HG03095 (cell line): ENCODE measurements around the gene MAP2K6.

Experiments
- ATAC-seq: cut with Tn5 transposase; IDR thresholded peaks from one replicate; pipeline ENCODE4 v1.9.1; 2021; ENCODE audit warnings: moderate library complexity; ENCODE audit not compliant: unreplicated experiment

MAP2K6 gene

DNA sequence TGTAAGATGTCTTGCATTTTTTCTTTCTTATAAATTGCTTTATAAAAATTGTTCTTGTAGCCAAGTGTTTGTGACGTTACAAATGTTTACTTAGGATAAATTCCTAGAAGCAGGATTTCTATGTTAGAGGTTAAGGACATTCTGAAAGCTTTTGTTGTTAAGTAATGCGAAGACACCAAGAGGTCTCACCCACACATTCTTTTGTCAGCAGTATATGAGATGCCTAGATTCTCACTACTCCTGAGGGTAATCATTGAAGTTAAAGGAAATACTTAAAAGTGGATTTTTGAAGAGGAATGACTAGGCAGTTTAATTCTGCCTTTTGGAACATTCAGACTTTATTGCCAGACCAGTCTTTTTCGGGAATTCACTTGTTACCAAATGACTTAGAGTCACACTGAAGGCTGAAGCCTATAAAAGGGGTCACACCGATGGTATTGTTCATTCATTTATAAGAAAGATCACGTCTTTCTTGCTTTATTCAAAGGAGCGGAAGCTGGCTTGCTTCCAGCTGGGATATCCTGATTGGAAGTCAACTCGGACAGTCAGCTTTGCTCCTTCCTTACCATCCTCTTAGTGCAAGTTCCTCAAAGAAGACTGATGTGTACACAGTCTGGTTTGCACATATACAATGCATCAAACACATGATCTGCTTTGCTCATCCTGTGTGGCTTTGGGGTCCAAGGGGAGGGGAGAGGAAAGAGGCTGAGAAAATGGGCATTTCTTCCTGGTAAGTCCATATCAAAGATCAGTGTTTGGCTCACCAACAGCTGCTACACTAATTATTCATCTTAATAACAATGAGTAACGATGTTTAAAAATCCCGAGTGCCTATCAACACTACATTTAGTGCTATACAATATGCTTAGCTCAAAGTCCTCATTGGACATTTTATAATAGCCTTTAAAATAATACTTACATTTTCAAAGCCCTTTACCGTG is 160.0 kb downstream of the MAP2K6 start:
- no peak for ATAC-seq

DNA sequence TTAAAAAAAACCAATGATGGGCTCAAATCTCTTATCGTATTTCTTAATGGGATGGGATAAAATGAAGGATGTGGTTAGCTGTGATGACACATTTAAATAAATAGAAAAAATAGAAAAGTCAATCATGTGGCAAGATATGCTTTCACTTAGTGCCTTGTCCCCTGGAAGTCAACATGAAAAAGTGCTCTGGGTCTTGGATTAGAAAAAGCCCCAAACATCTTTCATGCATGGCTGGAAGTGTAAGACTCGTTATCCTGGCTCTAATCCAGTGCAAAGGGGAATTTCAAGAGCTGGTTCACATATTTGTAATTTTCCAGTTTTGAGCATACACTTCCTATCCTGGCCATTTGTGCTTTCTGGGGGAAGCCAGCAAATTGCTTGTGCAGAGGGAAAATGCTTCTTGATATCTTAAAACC is 160.9 kb downstream of the MAP2K6 start:
- no peak for ATAC-seq

DNA sequence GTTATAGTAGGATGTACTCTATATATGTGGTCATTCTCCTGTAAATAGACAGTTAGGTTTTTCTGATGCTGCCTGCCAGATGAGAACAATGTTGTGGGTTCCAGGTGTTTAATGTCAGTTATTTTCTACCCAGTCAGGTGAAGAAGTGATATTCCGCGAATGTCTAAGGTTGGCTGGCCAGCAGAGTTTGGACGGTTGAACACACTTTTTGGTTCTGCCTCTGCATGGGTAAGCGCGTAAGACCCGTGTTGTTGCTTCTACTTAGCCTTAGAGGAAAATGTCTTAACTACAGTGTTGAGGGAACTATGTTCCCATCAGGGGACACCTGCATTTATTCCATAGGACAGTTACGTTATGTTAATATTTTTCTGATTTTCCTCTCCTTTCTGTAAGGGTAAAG is 162.6 kb downstream of the MAP2K6 start:
- no peak for ATAC-seq

DNA sequence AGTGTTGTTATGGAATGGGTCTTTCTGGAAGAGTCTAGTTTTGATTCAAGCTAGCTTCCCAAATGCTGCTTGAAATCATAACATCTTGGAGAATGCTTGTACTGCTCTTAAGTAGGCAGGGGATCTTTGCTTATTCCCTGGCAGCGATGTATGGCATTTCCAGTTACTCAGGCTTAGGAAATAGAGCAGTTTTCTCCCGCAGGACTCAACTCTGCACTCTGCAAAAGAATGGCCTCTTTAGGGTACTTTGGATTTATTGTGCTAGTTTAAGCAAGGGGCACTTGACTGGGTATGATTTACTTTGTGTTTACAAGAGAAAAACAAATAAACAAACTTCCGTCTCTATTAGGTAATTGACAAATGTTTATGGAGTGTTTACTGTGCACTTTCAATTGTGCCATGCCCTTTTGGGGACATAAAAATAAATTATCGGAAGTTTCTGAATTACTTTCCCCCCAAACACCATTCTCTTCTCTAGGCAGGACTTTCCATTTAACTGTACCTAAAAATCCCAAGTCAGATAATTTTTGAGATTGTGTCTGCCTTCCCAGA is 164.0 kb downstream of the MAP2K6 start:
- ATAC-seq: no peak

DNA sequence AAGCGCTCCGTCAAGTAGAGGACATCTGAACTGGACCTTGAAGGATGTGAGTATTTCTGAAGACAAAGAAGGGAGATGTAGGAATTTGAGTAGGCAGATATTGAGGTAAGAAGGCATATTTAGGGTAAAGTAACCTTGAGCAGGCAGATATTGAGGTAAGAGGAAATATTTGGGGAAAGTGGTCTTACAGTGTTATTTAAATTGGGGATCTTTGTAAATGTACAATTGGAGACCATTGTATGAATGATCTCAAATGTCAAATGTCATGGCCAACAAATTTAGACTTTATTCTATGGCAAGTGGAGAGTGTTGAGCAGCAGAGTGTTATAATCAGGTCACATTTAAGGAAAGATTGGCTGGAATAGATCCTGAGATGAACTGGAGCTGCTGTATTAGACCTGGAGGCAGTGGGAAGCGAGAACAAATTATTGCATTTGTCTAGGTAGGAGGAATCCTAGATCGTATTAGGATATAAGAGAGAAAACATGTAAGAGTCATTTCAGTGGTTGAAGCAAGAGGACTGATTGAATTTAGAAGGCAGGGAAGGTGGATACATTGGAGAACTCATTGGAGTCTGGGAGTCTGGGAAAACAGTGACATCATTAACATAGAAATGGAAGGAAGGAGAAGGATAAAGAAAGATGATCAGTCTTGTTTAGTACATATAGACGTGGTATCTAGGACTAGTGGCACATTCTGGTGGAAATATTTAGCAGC is 165.6 kb downstream of the MAP2K6 start:
- ATAC-seq: no peak

DNA sequence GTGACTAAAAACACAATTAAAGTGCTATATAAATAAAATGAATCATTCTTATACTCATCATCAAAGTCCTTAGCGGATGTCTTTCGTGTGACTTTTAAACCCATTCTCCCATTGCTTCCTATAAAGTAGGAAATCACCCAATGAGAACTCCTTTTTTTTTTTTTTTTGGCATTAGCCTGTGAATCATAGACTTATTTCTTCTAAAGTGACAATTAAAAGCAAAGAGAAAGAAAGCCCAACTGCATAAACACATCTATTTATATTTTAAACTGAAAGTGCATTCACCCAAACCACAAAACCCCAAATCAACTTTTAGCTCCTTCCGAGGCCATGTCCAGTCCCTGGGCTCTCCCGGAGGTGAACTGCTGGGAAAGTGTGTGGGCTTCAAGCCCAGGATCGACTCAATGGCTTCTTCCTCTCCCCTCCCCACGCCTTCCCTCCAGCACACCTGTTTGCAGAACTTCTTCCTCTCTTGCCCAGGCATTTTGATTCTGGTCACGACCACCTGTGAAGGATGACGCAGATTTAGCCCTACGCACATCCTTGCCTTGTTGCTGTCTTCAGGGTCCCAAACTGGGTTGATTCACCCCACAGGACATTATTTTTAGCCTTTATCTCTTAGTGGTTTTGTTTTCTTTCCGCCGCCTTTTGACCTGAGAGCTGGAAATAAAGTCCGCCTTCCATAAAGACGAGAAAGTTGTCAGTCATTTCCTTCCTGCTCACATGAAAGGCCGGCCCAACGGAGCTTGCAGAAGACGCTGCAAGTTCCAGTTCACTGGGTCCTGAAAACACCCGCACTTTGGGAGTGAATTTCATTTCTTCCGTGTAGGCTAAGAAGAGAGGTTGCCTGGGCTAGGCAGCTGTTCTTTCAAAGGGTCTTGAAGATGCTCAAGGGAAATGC is 166.8 kb downstream of the MAP2K6 start:
- peak; percentile 68 for ATAC-seq

DNA sequence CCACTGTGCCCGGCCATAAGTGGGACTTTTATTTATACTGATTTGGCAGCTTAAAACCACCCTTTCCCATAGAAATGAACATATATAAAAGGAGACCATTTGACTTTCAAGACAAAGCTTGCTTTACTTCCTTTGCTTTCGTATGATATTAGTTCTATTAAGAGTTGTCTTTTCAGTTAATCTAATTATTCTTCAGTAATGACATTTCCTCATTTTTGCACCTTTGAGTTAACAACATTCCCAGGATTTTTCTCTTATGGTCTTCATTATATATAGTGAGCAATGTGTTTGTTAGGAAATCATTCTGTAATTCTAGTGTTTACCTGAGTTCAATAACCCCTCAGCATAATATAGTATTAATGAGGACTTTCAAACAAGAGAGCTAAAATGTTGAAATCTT is 173.8 kb downstream of the MAP2K6 start:
- no peak for ATAC-seq

DNA sequence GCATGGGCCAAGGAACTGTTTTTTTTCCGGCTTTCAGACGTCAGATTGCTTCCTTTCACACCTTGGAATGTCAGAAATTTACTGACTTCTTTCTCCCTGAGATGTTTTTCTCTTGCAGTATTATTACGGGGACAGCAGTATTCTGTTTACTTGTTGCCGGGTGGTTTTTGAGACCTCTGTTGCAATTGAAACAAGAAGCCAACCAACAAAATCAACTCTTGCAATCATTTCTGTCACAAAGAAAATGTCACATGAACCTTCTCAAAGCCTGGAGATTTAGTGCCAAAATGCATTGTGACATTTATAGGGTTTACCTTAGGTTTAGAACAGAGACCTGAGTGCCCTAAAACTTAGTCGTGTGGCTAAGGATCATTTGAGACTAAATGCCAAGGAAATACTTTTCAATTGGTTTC is 174.3 kb downstream of the MAP2K6 start:
- ATAC-seq: no peak

DNA sequence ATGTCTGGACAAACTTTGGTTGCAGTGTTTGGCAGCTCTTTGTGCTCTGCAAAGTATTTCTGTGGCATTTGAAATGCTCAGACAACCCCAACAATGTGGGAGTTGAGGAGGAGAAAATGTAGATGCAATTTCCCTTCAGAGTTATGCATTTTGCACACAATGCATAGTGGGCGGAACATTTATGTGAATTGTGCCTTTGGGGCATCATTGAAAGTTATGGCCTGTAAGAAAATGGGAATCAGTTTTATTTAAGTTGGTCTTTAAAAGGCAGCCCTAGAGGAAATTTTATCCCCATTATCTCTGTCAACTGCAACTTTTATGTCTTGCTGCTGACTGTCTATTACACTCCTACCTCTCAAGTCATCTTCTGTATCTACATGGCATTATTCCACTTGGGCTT is 176.2 kb downstream of the MAP2K6 start:
- ATAC-seq: no peak

DNA sequence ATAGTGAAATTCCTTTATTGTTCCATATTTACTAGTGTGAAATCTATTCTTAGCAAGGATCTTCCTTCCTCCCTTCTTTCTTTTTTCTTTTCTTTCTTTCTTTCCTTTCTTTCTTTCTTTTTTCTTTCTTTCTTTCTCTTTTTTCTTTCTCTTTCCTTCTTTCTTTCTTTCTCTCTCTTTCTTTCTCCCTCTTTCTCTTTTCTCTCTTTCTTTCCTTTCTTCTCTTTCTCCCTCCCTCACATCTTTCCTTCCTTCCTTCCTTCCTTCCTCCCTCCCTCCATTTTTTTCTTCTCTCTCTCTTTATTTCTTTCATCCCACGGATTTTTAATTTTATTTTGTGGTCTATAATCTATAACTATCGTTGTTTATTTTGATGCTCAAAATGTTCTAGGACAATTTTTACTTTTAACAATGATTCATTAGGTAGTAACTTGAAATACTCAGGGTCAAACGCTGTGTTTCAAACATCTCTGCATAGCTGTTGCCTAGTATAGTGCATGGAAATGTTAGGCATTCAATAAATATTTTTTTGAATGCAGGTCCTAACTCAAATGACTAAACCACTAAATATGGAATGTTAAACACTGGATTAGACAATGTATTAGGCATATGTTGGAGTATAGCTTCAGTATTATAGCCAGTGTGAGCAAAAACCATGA is 178.3 kb downstream of the MAP2K6 start:
- ATAC-seq: no peak

DNA sequence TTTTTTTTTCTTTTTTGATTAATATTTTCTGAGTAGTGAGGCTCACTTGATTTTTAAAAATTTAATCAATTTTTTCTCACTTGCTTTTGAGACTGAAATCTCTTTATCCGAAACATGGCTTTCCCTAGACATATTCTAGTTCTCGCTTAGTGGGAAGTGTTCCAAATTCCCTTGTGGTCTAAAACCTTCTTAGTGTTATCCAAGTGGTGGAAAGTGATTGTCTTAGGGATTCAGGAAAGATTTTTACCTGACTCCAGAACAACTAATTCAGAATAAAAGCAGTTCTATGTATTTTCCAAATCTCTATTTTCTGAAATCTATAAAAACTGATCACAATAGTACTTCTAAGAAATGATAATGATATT is 178.8 kb downstream of the MAP2K6 start:
- no peak for ATAC-seq

DNA sequence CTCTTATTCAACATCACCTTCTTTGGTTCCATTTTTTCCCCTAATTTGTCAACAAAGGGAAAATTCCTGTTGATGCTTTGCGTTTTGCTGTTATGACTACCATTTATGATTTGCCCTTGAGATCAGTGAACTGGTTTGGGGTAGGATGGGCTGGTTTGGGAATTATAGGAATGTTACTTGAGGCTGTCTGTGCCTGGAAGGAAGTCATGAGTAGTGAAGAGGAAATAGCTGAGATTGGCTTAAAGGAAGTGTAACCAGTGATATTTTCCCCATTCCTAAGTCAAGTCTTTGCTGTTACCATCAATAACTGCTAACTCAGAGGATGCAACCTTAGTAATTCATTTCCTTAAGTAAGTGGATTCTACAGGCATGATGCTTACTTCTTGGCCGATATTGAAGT is 179.2 kb downstream of the MAP2K6 start:
- no peak for ATAC-seq

DNA sequence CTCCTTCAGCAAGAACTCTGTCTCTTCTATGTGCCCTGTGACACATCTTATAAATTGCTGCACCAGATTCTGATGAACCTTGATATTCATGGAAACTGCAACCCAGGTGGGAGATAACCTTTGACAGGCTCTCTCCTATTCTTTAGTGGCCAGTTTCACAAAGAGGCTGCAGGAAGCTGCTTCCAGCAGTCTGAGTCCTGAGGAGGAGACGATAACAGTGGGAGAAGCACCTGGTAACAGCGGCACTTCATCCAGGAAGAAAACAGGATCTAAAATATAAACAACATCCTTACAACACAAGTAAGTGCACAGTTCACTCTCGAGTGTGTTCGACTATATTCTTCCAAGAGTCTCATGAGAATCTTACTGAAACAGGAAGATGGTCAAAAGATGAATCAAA is 180.1 kb downstream of the MAP2K6 start:
- ATAC-seq: no peak

DNA sequence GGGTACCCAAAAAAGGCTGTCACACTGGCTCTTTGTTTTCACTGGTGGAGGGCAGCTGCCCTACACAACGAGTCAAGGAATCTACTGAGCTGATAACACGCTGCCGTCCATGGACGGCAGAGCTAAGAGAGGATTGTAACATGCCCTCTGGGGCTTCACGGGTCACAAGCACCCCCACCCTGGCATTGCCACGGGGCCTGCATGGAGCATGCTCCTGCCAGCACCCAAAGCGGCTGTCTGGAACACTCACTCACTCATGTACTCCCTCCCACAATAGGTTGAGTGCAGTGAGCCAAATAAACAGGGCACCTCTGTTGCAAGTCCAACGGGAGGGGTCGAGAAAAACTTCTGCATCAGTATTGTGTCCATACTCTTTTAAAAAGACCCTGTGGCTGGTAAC is 181.6 kb downstream of the MAP2K6 start:
- no peak for ATAC-seq

DNA sequence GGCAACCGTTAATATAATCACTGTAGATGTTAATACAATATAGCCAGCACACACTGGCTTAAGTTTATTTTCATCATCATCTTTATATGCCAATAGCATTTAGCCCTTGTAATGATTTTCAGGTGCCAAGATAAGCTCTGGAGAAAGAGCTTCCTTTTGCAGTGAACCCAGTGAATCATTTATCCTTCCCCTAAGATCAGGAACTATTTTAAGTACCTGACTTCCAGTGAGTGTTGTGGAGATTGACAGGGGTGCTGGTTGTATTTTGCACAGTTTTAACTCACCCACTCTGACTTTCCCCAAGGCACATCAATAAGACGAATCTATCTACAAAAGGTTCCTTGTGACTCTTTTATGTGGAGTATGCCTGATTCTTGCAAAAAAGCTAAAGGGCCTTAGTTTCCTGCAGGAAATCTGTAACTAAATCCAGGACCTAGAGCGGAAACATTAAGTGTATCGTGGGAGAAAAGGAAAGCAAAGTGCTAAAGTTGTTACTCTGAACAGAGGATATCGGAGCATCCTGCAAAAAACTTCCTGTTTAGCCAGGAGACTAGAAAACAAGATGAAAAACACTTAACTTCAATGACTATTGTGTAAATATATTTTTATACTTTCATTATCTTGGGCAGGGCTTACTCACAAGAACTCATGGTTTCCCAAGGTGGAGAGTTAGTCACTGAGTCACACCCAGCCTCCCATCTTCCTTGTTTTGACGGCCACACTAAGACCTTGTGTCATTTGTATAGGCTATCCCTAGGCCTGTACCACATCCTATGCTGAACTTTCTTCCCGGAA is 183.6 kb downstream of the MAP2K6 start:
- no peak for ATAC-seq

DNA sequence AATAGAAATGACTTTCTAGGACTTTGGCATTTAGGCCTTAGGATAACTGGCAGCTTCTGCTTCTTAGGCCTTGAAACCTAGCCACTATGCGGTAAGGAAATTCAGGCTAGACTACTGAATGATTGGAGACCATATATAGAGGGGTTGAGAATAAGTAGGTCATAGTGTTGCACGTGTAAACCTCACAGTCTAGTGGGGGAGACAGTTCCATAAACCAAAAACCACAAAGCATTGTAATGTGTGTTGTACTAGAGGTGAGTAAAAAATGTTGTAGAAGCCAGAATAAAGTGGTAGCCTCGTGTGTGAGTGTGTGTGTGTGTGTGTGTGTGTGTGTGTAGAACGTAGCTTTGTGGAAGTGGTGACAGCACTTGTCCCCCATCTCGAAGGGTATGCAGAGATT is 188.5 kb downstream of the MAP2K6 start:
- no peak for ATAC-seq
